SIG-M5 treated with dmso at 0.1 percent for 504 hours (cell line): ENCODE measurements around the gene CSGALNACT2.
"Not testable (repeated sequence)": the region's sequence is repeated elsewhere in the genome, so short reads cannot be mapped to it uniquely, and the experiment has no call there.

Experiments used
- DNase-seq: peaks from one replicate; lab custom pipeline; 2025; ENCODE audit not compliant: unreplicated experiment; lab: John Stamatoyannopoulos, UW

Gene CSGALNACT2, protein sequence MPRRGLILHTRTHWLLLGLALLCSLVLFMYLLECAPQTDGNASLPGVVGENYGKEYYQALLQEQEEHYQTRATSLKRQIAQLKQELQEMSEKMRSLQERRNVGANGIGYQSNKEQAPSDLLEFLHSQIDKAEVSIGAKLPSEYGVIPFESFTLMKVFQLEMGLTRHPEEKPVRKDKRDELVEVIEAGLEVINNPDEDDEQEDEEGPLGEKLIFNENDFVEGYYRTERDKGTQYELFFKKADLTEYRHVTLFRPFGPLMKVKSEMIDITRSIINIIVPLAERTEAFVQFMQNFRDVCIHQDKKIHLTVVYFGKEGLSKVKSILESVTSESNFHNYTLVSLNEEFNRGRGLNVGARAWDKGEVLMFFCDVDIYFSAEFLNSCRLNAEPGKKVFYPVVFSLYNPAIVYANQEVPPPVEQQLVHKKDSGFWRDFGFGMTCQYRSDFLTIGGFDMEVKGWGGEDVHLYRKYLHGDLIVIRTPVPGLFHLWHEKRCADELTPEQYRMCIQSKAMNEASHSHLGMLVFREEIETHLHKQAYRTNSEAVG

DNA sequence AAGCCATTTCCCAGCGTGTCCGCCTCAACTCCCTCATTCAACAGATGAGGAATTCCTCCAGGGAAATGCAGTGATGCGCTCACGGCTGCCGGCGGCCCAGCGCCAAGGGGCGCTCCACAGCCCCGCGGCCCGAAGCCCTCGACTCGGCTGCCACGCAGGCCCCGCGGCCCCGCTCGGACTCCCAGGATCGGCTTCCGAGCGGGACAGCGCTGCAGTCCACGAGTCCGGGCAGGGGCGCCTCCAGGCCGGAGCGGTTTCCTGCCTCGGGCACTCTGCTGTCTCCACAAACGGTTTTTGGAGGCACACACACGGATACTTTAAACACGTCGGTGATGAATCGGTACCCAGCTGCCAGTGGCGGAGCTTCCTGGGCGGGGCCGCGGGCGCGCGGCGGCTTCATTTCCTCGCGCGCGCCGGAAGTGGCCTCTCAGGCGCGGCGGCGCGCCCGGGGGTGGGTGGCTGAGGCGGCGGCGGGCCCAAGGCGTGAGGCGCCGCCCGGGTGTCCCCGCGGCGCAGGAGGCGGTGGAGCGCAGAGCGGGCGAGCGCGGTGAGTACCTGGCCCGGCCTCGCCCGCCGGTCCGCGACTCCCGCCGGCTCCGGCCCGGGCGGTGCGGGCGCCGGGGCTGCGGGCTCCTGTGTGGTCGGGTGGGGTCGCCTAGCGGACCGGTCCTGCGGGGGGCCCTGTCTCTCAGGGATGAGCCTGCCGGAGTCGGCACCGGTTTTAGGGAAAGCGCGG is at the start of gene CSGALNACT2:
CSGALNACT2 (plus strand) TSS at position 425 of the 736 bp plus-strand sequence. CDS start 16,705 bp downstream, outside the sequence.
- peak; percentile 77 for DNase-seq

DNA sequence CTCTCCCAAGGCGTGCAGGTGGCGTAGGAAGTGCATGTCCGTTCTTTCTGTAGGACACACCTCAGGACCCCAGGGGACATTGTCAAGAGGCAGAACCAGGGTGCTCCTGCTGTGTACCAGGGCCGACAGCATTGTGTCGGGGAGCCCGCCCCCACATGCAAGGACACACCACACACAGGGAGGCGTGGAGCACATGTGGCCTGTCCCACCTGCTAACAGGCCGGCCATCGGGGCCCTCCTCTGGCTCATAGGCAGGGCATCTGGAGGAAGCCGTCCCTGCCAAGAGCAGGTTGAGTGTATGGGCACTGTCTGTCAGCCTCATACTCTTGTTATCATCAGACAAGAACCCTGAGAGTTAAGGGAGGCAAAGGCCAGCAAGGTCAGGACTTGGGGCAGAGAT is 48.7 kb upstream of the CSGALNACT2 start:
- DNase-seq: no peak

DNA sequence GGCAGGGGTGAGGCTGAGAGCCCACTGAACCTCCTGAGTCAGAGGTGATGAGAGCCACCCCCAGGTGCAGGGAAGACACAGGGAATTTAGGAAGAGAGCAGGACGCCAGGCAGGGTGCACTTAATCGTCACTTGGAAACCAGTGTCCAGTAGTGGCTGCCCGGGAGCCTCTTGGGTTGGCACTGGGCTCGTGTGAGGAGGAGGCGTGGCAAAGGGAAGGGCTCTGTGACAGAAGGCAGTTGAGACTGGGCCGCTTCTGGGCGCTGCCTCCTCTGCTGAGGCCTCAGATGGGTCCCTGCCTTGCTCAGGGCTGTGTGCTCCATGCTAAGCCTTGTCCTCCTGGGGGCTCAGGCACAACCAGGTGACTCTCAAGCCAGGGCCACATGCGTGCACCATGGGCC is 48.1 kb upstream of the CSGALNACT2 start:
- no peak for DNase-seq

DNA sequence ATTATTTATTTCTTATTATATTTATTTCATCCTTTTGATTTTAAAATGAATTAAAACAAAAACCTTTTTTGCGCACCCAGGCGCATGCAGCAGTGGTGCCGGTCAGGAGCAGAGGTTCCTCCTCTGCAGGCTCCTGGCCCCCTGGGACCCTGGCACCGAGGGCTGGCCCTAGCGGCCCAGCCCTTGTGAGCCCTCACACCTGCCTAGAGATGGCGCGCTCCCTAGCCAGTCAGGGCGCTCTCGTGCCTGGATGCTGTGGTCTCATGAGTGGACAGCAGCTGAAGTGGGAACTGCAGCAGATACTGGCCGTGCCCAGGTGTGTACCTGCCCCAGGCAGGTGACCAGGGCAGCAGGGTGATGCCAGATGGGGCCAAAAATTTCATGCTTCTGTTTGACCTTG is 47.6 kb upstream of the CSGALNACT2 start:
- no peak for DNase-seq

DNA sequence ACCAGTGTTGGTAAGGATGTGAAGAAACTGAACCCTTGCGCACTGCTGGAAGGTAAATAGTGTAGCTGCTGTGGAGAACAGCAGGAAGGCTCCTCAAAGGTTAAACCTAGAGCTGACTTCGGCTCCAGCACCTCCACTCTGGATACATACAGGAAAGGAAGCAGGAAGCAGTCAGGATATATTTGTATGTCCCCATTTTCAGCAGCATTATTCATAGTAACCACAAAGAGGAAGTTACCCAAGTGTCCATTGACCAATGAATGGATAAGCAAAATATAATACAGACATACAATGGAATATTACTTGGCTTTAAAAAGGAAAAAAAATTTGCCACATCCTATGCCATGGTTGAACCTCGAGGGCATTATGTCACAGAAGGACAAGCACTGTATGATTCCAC is 46.4 kb upstream of the CSGALNACT2 start:
- DNase-seq: peak; percentile 80

DNA sequence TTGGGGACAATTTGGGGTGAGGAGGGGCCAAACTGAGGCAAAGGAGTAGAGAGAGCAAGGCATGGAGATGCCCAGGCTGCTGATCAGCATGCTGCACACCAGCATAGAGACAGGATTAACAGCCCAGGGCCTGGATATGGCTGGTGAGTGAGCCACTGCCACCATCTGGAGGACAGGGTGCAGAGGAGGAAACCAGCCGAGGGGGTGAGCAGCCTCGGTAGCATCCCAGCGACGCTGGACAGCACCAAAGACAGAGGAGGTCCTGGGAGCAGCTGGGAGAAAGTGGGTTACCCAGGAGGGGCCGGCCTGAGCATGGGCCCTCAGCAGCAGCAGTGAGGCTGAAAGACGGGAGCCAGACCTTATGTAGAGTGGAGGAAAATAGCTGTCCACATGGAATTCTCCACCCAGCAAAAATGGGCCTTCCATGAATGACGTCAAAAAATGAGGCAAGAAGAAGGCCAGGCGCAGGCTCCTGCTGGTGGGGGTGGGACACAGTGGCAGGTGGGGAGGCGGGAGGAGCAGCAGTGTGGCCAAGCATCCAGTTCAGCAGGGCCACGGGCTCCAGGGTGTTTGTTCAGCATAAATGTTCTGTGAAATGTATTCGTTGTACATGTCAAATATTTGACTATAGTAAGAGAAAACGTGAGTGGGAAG is 44.7 kb upstream of the CSGALNACT2 start:
- DNase-seq: peak; percentile 25

DNA sequence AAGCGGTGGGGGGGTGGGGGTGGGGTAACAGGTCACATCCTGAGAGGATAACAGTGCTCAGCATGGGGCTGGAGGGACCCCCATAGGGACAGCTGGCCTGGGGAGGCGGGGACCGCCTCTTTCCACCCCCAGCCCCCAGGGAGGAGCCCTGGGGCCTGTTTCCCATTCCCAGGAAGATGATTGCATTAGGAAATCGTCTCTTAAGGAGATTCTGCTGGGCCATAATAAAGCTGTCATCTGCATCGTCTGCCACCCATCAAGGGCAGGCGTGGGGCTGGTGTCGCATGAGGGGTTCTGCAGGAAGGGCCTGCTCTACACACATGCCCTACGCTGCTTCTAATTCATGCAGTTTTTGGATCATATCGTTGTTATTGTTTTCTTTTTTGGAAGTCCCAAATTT is 44.2 kb upstream of the CSGALNACT2 start:
- no peak for DNase-seq

DNA sequence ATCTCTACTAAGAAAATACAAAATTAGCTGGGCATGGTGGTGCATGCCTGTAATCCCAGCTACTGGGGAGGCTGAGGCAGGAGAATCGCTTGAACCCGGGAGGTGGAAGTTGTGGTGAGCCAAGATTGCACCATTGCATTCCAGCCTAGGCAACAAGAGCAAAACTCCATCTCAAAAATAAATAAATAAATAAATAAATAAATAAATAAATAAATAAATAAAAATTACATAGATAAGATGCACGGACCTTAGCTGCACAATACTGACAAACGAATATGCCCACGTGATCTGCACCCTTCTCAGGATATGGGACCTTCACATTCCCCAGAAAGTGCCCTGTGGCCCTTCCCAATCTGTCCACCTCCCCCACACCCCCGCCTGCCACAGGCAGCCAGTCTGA is 38.9 kb upstream of the CSGALNACT2 start:
- not testable (repeated sequence) for DNase-seq

DNA sequence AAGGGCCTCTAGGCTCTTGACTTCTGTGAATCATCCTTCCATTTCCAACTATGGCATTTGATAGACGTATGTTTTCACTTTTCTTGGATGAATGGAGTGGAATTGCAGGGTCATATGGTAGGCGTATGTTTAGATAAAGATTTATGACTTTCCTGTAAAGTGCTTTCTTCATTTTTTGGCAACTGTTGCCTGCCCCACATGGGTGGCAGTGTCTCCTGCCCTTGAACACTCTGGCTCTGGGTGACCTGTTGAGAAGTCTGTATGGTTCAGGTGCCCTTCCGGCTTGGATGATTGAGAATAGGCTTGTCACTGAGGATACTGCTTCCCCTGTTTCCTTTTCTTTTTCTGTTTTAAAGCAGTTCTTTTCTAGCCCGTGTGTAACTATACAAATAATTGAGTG is 38.3 kb upstream of the CSGALNACT2 start:
- no peak for DNase-seq

DNA sequence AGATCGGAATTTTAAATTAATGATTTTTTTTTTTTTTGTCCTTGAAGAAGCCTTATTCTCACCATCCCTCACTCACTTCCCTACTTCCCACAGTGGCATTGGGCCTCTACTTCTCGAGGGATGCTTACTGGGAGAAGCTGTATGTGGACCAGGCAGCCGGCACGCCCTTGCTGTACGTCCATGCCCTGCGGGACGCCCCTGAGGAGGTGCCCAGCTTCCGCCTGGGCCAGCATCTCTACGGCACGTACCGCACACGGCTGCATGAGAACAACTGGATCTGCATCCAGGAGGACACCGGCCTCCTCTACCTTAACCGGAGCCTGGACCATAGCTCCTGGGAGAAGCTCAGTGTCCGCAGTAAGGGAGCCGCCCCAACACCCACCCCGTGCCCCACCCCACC is 37.9 kb upstream of the CSGALNACT2 start:
- DNase-seq: no peak

DNA sequence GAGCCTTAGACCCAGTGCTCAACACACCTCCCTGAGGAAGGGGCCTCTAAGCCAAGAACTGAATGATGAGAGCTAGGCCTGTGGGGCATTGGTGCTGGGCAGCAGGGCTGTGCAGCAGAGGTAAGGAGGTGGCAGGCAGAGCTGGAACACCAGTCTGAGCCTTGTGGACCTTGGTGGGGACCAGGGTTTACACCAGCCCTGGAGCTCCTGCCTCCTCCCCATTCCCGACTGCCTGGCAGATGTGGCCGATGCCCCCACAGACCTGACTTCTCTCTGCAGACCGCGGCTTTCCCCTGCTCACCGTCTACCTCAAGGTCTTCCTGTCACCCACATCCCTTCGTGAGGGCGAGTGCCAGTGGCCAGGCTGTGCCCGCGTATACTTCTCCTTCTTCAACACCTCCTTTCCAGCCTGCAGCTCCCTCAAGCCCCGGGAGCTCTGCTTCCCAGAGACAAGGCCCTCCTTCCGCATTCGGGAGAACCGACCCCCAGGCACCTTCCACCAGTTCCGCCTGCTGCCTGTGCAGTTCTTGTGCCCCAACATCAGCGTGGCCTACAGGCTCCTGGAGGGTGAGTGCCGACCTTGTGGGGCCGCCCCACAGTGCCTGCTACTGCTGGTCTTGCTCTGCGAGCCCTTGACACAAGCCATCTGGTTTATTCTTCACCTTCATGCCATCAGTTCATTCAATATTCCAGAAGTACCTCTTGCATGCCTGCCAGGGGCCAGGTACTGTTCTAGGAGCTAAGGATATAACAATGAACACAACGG is 36.0 kb upstream of the CSGALNACT2 start:
- DNase-seq: no peak

DNA sequence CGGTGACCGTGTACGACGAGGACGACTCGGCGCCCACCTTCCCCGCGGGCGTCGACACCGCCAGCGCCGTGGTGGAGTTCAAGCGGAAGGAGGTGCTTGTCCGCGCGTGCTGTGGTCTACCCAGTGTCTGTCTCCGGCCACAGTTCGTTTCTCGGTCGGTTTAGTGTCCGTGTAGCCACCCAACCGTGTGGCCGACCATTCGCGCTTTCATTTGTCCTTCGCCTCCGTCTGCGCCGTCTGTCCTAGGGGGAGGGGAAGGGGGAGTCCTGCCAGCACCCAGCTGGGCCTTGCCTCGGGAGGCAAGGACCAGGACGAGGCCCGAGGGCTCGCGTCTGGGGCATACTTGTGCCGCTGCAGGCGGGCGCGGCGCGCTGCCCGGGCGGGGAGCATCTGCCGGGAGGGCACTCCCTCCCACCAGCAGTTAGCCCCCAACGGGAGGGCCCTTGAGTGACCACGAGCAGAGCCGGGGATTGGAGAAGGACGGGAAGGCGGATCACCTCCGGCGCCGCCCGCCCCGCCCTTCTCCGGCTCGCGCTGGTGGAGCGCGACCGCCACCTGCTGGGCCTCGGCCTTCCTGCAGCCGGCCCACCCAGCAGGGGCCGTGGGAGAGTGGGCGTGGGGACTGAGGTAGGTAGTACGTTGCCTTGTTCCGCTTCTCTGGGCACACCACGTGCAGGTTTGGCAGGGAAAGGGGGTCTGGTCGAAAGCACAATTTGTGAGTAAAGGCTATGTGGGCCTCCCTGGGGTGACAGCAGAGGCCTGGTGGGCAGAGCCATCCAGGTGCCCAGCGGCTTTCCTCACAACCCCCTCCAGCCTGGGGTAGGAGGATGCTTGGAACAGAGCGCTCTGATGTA is 32.9 kb upstream of the CSGALNACT2 start:
- DNase-seq: peak; percentile 25

DNA sequence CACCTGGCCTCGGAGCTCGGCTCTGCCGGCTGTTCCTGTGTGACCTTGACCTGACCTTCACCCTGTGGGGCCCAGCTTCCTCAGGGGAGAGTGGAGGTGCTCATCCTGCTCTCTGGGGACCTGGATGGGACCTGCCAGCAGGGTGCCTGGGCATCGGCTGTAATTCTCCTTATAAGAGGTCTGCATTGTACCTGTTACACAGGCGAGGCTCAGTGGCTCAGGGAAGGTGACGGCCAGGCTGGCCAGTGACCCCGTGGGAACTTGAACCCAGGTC is 32.4 kb upstream of the CSGALNACT2 start:
- DNase-seq: no peak

DNA sequence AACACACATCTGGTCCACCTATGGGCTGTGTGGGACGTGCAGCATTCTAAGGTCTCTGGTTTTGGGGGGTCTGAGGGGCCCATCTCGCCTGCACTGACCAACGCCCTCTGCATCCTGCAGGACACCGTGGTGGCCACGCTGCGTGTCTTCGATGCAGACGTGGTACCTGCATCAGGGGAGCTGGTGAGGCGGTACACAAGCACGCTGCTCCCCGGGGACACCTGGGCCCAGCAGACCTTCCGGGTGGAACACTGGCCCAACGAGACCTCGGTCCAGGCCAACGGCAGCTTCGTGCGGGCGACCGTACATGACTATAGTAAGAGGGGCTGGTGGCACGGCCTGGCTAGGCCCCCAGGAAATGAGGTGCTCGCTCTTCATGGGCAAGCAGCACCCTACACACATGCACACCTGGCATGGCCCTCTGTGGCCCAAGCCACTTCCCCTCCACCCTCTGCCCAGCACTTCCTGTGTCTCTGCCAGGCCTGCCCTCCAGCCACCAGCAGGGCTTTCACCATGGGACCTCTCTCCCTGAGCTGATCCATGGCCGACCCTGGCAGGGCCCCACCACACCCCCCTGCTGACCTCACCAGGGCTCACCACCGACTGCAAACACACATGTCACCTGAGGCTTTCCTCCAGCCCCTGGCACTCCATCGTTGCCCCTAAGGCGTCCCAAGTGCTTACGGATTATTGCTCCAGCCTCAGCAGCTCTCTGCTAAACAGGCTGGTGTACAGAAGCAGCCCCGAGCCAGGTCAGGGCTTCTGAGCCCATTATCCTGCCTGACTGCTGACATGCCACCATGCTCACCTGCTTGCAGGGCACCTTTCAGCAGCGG is 31.8 kb upstream of the CSGALNACT2 start:
- no peak for DNase-seq

DNA sequence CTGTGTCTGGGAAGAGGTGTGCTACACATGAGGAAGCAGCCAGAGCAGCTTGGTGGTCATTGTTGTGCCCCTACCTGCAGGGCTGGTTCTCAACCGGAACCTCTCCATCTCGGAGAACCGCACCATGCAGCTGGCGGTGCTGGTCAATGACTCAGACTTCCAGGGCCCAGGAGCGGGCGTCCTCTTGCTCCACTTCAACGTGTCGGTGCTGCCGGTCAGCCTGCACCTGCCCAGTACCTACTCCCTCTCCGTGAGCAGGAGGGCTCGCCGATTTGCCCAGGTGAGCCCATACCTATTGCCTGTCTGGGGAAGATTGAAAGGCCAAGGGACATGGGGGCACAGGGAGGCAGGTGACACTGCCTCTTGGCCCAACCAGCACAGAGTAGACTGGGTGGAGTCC is 29.3 kb upstream of the CSGALNACT2 start:
- no peak for DNase-seq

DNA sequence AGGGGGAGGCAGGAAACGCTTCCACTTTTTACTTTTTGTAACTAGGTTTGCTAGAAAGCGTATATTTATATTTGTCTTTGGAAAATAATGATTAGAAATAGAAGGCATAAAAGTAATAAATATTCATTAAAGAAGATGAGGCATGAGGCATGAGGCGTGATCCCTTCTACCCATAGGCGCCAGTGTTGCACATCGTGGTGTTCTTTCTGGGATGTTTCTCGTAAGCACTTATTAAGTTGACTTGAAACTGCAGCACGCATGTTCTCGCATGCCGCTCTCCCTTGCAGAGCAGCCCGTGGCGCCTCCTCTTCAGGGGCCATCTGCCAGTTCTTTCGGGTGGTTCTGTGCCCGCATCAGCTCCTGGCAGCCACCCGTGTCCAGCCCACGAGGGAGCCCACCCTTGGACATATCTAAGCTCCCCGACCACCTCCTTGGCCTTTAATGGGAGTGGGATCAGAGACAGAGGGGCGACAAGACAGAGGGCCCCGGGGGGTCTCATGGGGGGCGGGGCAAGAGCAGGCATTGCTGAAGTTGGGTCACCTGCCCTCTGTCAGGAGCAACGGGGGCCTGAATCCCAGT is 28.5 kb upstream of the CSGALNACT2 start:
- no peak for DNase-seq

DNA sequence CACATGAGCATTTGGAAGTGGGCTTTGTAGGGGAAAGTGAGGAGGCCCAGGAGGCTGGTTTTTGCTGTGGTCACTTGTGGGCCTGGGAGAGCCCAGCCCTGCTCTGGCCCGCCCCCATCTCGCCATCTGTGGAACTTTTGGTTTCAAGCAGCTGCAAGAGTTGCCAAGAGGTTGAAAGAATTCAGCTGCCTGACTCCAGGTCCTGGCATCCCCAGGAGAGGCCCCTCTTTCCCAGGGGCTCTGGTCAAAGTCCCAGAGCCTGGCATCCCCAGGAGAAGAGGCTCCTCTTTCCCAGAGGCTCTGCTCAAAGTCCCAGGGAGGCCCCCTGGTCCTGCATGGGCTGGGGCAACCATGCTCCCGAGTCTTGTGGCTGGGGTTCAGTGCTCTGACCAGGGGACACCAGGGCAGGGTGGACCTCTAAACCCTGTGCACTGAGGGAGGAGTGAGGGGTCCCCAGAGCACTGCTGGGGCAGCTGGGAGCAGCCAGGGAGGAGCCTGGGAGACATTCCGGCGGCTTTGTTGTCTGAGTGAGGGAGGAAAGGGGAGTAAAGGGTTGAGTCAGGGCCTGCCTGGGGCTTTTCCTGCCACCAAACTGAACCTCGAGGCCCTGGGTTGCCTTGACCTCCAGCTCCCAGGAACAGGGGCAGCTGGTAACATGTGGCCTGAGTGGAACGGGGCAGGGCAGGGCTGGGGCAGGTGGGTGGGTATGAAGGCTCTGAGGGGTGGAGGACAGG is 27.7 kb upstream of the CSGALNACT2 start:
- no peak for DNase-seq

DNA sequence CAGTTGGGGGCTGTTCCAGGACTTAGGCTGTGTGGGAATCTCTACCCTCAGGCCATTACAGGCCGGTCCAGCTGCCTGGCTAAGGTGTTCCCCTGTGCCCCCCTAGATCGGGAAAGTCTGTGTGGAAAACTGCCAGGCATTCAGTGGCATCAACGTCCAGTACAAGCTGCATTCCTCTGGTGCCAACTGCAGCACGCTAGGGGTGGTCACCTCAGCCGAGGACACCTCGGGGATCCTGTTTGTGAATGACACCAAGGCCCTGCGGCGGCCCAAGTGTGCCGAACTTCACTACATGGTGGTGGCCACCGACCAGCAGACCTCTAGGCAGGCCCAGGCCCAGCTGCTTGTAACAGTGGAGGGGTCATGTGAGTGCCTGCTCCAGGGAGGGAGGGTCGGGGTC is 27.1 kb upstream of the CSGALNACT2 start:
- no peak for DNase-seq
